H1 (cell line): Measurements from ENCODE around the gene SLC7A6OS. TPM values are rescaled to one million over a fixed set of nuclear protein-coding genes. Genes with fewer than 3 reads are reported as not detected.

ENCODE experiments used
- CTCF ChIA-PET: fragments of 300-600 bp; sonication (Branson Sonifier 250); formaldehyde crosslinking; loops from one replicate; lab custom pipeline; 2021; ENCODE audit not compliant: partially characterized antibody; lab: Charles Lee
- POLR2A ChIA-PET: fragments of 300-600 bp; sonication (Branson Sonifier 250); formaldehyde crosslinking; loops from one replicate; lab custom pipeline; 2021; ENCODE audit warnings: inconsistent platforms; ENCODE audit not compliant: partially characterized antibody; lab: Charles Lee
- DNase-seq, 2 experiments: peaks; one replicate each; pipeline versions ENCODE4 v3.0.0 to v3.0.0-alpha.2; 2010 to 2022; ENCODE audit warnings: low spot score in 2 of 2, low read depth in 1 of 2, mixed read lengths in 1 of 2
- FAIRE-seq: peaks from 2 replicates; lab custom pipeline; 2011; peaks lifted over from hg19 to GRCh38; lab: Jason Lieb, UNC
- H2AFZ ChIP-seq: 2 replicates; pipeline ENCODE4 v1.8.1; 2012; ENCODE audit warnings: low read length, inconsistent platforms
- H2AK5ac ChIP-seq: 2 replicates; pipeline ENCODE4 v1.6.1; 2013; ENCODE audit warnings: low read depth, low read length
- H2BK120ac ChIP-seq: replicated peaks from 2 replicates; pipeline ENCODE3; 2013; ENCODE audit warnings: low read depth, low read length, inconsistent platforms
- H2BK12ac ChIP-seq: 2 replicates; pipeline ENCODE4 v1.6.1; 2013; ENCODE audit warnings: low read depth, low read length
- H2BK15ac ChIP-seq: 2 replicates; pipeline ENCODE4 v1.6.1; 2013; ENCODE audit warnings: low read length
- H2BK20ac ChIP-seq: 2 replicates; pipeline ENCODE4 v1.6.1; 2013; ENCODE audit warnings: low read length
- H2BK5ac ChIP-seq: 2 replicates; pipeline ENCODE4 v1.6.1; 2013; ENCODE audit warnings: low read depth, low read length
- H3K14ac ChIP-seq: 2 replicates; pipeline ENCODE4 v1.6.1; 2013; ENCODE audit warnings: inconsistent platforms; ENCODE audit not compliant: insufficient read length
- H3K18ac ChIP-seq: 2 replicates; pipeline ENCODE4 v1.6.1; 2013; ENCODE audit warnings: low read length; ENCODE audit errors: extremely low read depth
- H3K23ac ChIP-seq: 2 replicates; pipeline ENCODE4 v1.6.1; 2013; ENCODE audit warnings: inconsistent platforms; ENCODE audit not compliant: insufficient read length
- H3K23me2 ChIP-seq: 2 replicates; pipeline ENCODE4 v1.6.1; 2013; ENCODE audit warnings: low read depth, low read length
- H3K27ac ChIP-seq: 2 replicates; pipeline ENCODE4 v1.6.1; 2011; ENCODE audit warnings: low read depth, low read length, inconsistent platforms
- H3K27me3 ChIP-seq, 4 experiments: replicated peaks in 1 of 4; 1 replicate in 1 of 4; 2 replicates in 3 of 4; pipeline versions ENCODE4 v1.6.1 to v1.8.1; 2011 to 2013; ENCODE audit warnings: low read length in 3 of 4, mild to moderate bottlenecking in 3 of 4, inconsistent platforms in 2 of 4, mixed read lengths in 2 of 4, moderate library complexity in 1 of 4; ENCODE audit not compliant: control insufficient read depth in 3 of 4, insufficient read depth in 3 of 4; ENCODE audit errors: extremely low read depth in 1 of 4
- H3K36me3 ChIP-seq, 4 experiments: 2 replicates each; pipeline versions ENCODE4 v1.6.1 to v1.8.1; 2011 to 2013; ENCODE audit warnings: mild to moderate bottlenecking in 4 of 4, low read length in 3 of 4, moderate library complexity in 2 of 4, control low read depth in 1 of 4, inconsistent platforms in 1 of 4; ENCODE audit not compliant: insufficient read depth in 4 of 4, control insufficient read depth in 2 of 4
- H3K4ac ChIP-seq: replicated peaks from 2 replicates; pipeline ENCODE3; 2013; ENCODE audit warnings: low read length, low read depth, mixed read lengths, inconsistent platforms; ENCODE audit not compliant: insufficient read length
- H3K4me1 ChIP-seq, 4 experiments: replicated peaks in 1 of 4; 1 replicate in 1 of 4; 2 replicates in 3 of 4; pipeline versions ENCODE4 v1.6.1 to v1.8.1; 2011 to 2013; ENCODE audit warnings: low read length in 3 of 4, inconsistent platforms in 2 of 4, mixed read lengths in 1 of 4; ENCODE audit not compliant: insufficient read depth in 4 of 4, control insufficient read depth in 3 of 4
- H3K4me2 ChIP-seq, 2 experiments: 2 replicates each; pipeline versions ENCODE4 v1.6.1 to v1.8.1; 2011 to 2013; ENCODE audit warnings: low read depth in 2 of 2, low read length in 2 of 2, control low read depth in 1 of 2, inconsistent platforms in 1 of 2, mild to moderate bottlenecking in 1 of 2; ENCODE audit not compliant: insufficient read depth in 1 of 2
- H3K4me3 ChIP-seq, 4 experiments: fragments of 200-600, 300-600 bp in 1 of 4; sonication (generic), shearing (Covaris generic), sonication (Bioruptor Twin) in 1 of 4; 2 replicates each; pipeline versions ENCODE4 v1.5.1 to v1.8.1; 2011 to 2016; ENCODE audit warnings: low read length in 4 of 4, low read depth in 3 of 4, control low read depth in 2 of 4, inconsistent platforms in 2 of 4, mild to moderate bottlenecking in 2 of 4, mixed read lengths in 1 of 4, moderate library complexity in 1 of 4; ENCODE audit not compliant: insufficient read depth in 2 of 4; ENCODE audit errors: extremely low read depth in 1 of 4
- H3K56ac ChIP-seq: replicated peaks from 2 replicates; pipeline ENCODE3; 2013; ENCODE audit warnings: low read depth, mild to moderate bottlenecking, mixed read lengths, low read length, inconsistent platforms; ENCODE audit not compliant: insufficient read length
- H3K79me1 ChIP-seq: 2 replicates; pipeline ENCODE4 v1.6.1; 2013; ENCODE audit warnings: low read depth, low read length, control low read depth
- H3K79me2 ChIP-seq, 2 experiments: 2 replicates each; pipeline versions ENCODE4 v1.6.1 to v1.8.1; 2012 to 2013; ENCODE audit warnings: low read length in 2 of 2, mild to moderate bottlenecking in 2 of 2, inconsistent platforms in 1 of 2; ENCODE audit not compliant: insufficient read depth in 2 of 2, control insufficient read depth in 1 of 2
- H3K9ac ChIP-seq, 4 experiments: replicated peaks in 1 of 4; 1 replicate in 1 of 4; 2 replicates in 3 of 4; pipeline versions ENCODE4 v1.6.1 to v1.8.1; 2011 to 2013; ENCODE audit warnings: low read depth in 3 of 4, low read length in 3 of 4, control low read depth in 2 of 4, mild to moderate bottlenecking in 2 of 4, moderate library complexity in 2 of 4, inconsistent platforms in 1 of 4; ENCODE audit errors: extremely low read depth in 1 of 4
- H3K9me3 ChIP-seq, 2 experiments: 2 replicates each; pipeline versions ENCODE4 v1.6.1 to v1.8.1; 2012 to 2013; ENCODE audit warnings: mild to moderate bottlenecking in 2 of 2, moderate library complexity in 2 of 2, control low read depth in 1 of 2, inconsistent platforms in 1 of 2, low read depth in 1 of 2, low read length in 1 of 2, mixed read lengths in 1 of 2; ENCODE audit not compliant: insufficient read depth in 2 of 2
- H4K20me1 ChIP-seq, 2 experiments: replicated peaks in 1 of 2; 2 replicates each; pipeline versions ENCODE3 to v1.8.1; 2011 to 2013; ENCODE audit warnings: inconsistent platforms in 2 of 2, low read length in 2 of 2, mild to moderate bottlenecking in 1 of 2; ENCODE audit not compliant: insufficient read depth in 2 of 2, control insufficient read depth in 1 of 2
- H4K5ac ChIP-seq: 2 replicates; pipeline ENCODE4 v1.6.1; 2013; ENCODE audit warnings: low read length, low read depth, mixed read lengths, inconsistent platforms; ENCODE audit not compliant: insufficient read length
- H4K8ac ChIP-seq: 2 replicates; pipeline ENCODE4 v1.8.0; 2013; ENCODE audit warnings: mild to moderate bottlenecking, moderate library complexity, low read length, inconsistent platforms; ENCODE audit not compliant: insufficient read depth; ENCODE audit errors: extremely low read depth
- H4K91ac ChIP-seq: replicated peaks from 2 replicates; pipeline ENCODE3; 2013; ENCODE audit warnings: low read length, mixed read lengths, inconsistent platforms; ENCODE audit not compliant: insufficient read length
- WGBS, 2 experiments: shearing (Covaris generic) in 1 of 2; methylation state at CpG; one replicate each; pipeline versions ENCODE4 v1.1.6 to v1.1.7; 2013 to 2015; ENCODE audit warnings: low lambda C conversion rate in 2 of 2, mixed read lengths in 2 of 2, inconsistent platforms in 1 of 2, low coverage in 1 of 2, missing lambda C conversion rate in 1 of 2; ENCODE audit not compliant: insufficient replicate concordance in 2 of 2, insufficient coverage in 1 of 2, insufficient read length in 1 of 2; ENCODE audit errors: extremely low coverage in 1 of 2, missing lambda C conversion rate in 1 of 2; 5-methylcytosine and 5-hydroxymethylcytosine counted together
- polyA plus RNA-seq, 7 experiments: library from polyadenylated mRNA; depleted of rRNA in 3 of 7; stranded (reverse) in 5 of 7; unstranded in 2 of 7; fragments of >200 nt in 5 of 7; fragments of 200-250 nt in 2 of 7; gene quantifications; 1 replicate in 5 of 7; 2 replicates in 1 of 7; 4 replicates in 1 of 7; pipeline versions ENCODE4 v1.2.1 to v1.2.3, GENCODE V29; 2011 to 2013; ENCODE audit warnings: missing spikeins in 2 of 7, mixed read lengths in 2 of 7
- total RNA-seq: library from RNA; stranded (reverse); fragmentation: NEBNext Ultra II Directional; extraction: Animal tissue kit (Norgen Biotek cat#: 25700); gene quantifications from 2 replicates; pipeline ENCODE4 v1.2.1, GENCODE V29; 2021

SLC7A6OS gene
- total and polyA plus RNA-seq, 2 of the 8 experiments (the other 6 are each of a cell fraction or from before 2014, with no cell fraction given) = 7.3 to 21.3 TPM

GRCh38 chr16:68332411-68333121 lies 21.8 kb upstream of the SLC7A6OS start:
- H2BK15ac ChIP-seq = no peak overlapping the region
- FAIRE-seq = no peak
- no peak overlapping the region for H3K18ac ChIP-seq
- no peaks in the 10 kb centered on the region for H3K79me2 ChIP-seq
- no peak overlapping the region for H3K23ac ChIP-seq
- no peaks in the 10 kb centered on the region for H3K79me1 ChIP-seq
- H3K4me1 ChIP-seq = peaks cover 0 to 4% (median 1%) of the 10 kb centered on the region in 4 experiments; a peak in 2 of 7 replicates
- H3K9me3 ChIP-seq = no peaks in the 10 kb centered on the region
- no peaks in the 10 kb centered on the region for H3K27me3 ChIP-seq
- H4K20me1 ChIP-seq = peaks cover 1 to 7% of the 10 kb centered on the region in 2 experiments
- no peak overlapping the region for H3K9ac ChIP-seq
- no peak for DNase-seq
- H2BK20ac ChIP-seq = no peak overlapping the region
- H3K14ac ChIP-seq = no peak overlapping the region
- no peak overlapping the region for H2AFZ ChIP-seq
- no peak overlapping the region for H2BK120ac ChIP-seq
- CTCF ChIA-PET = interaction anchor here (0.7 to 1.8 kb wide), 8 partner anchors 13 to 177 kb away, joined by 3 to 18 read pairs (median 3); partner anchors contain the start of gene SLC7A6
- no peak overlapping the region for H3K27ac ChIP-seq
- no peaks in the 10 kb centered on the region for H3K23me2 ChIP-seq
- no peak overlapping the region for H2AK5ac ChIP-seq
- POLR2A ChIA-PET = no interaction called here
- 85% methylated on average over 7 of the region's 7 CpGs; no CpG with 5 or more reads in 1 of the 2 experiments for WGBS, 2 experiments
- H3K4ac ChIP-seq = no peak overlapping the region
- peaks cover 2 to 14% (median 10%) of the 10 kb centered on the region in 4 experiments; a peak in 4 of 8 replicates for H3K36me3 ChIP-seq
- no peak overlapping the region for H3K56ac ChIP-seq
- H2BK5ac ChIP-seq = no peak overlapping the region
- no peak overlapping the region for H3K4me3 ChIP-seq
- H4K5ac ChIP-seq = no peak overlapping the region
- no peak overlapping the region for H2BK12ac ChIP-seq
- no peak overlapping the region for H4K8ac ChIP-seq
- no peak overlapping the region for H3K4me2 ChIP-seq
- H4K91ac ChIP-seq = no peak overlapping the region
